ENCODE data around the gene WNT5B. TPM values are rescaled to one million over a fixed set of nuclear protein-coding genes. Genes with fewer than 3 reads are reported as not detected.

Gene WNT5B
- total and polyA plus RNA-seq, 9 of the 15 experiments (the other 6 are each of a cell fraction or from before 2014, with no cell fraction given), result 0.42 to 16.8 (median 5.4) TPM

GRCh38 chr12:1606021-1606622 is 22.9 kb upstream of the WNT5B start (continued):
- no peak for TF ChIP-seq ID3 (CRISPR knock-in tag; IDR thresholded peaks at IDR 0.05)
- 0 out of 2 replicates have a peak, but pooled peaks have one; percentile 14 for TF ChIP-seq ID3 (tag; IDR thresholded peaks at IDR 0.05)
- peak; percentile 74 for TF ChIP-seq ATF7 (IDR thresholded peaks at IDR 0.05)
- TF ChIP-seq CHD4 (IDR thresholded peaks at IDR 0.05; ENCODE audit: insufficient read depth, insufficient replicate concordance, low read depth, low read length, poor library complexity, severe bottlenecking), result no peak
- TF ChIP-seq ZNF707 (CRISPR knock-in tag; conservative IDR thresholded peaks at IDR 0.05), result no peak
- no peak for TF ChIP-seq IFI16 (CRISPR knock-in tag; IDR thresholded peaks at IDR 0.05)
- no peak for TF ChIP-seq SPI1 (IDR thresholded peaks at IDR 0.05; ENCODE audit: borderline replicate concordance, low read depth, low read length)
- TF ChIP-seq ZBTB7A (IDR thresholded peaks at IDR 0.05; ENCODE audit: borderline replicate concordance, control insufficient read depth, low read depth, low read length), result no peak
- TF ChIP-seq SRF (CRISPR knock-in tag; IDR thresholded peaks at IDR 0.05), result no peak
- TF ChIP-seq CREBBP (IDR thresholded peaks at IDR 0.05; ENCODE audit: low read depth, low read length), result no peak
- TF ChIP-seq SP2 (IDR thresholded peaks at IDR 0.05; ENCODE audit: extremely low read depth, low read depth, low read length, poor library complexity, severe bottlenecking), result no peak
- no peak for TF ChIP-seq ZNF75A (CRISPR knock-in tag; IDR thresholded peaks at IDR 0.05)
- no peak for TF ChIP-seq FOXP4 (CRISPR knock-in tag; IDR thresholded peaks at IDR 0.05; ENCODE audit: borderline replicate concordance)
- no peak for TF ChIP-seq GTF3C2 (IDR thresholded peaks at IDR 0.05; ENCODE audit: borderline replicate concordance, extremely low read depth, insufficient read length)
- peak; percentile 43; the same call in 1 of the 2 replicates for TF ChIP-seq EP300 (IDR thresholded peaks at IDR 0.05; ENCODE audit: low read length)
- TF ChIP-seq ARID3B (CRISPR knock-in tag; IDR thresholded peaks at IDR 0.05; ENCODE audit: borderline replicate concordance), result no peak
- no peak for TF ChIP-seq HMGXB4 (CRISPR knock-in tag; IDR thresholded peaks at IDR 0.05)
- no peak for TF ChIP-seq CBX2 (IDR thresholded peaks at IDR 0.05; ENCODE audit: insufficient read depth, low read length, poor library complexity, severe bottlenecking)

Data from K562 (cell line).